ENCODE measurements around the gene ANKUB1.

ANKUB1 gene

DNA sequence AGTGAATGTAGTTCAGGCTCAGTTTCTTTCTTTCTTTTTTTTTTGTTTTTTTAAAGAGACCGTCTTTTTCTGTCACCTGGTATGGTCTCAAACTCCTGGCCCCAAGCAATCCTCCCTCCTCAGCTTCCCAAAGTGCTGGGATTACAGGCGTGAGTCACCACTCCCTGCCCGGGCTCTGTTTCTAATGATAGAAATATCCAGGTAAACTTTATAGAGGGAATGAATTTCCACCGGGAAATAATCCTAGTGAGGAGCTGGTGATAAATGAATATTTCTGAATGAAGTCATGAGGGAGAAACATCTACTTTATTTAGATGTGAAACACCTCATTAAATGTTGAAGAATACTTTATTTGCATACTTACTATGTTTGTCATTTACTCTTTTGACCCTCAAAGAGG lies 27.8 kb upstream of the ANKUB1 start:
- 0 out of 2 replicates have a peak, but pooled peaks cover 2% of the 10 kb centered on the region for H4K20me1 ChIP-seq (ENCODE audit: control insufficient read depth, insufficient read depth, low read depth, low read length)
- peaks cover 16% of the 10 kb centered on the region for H3K9me3 ChIP-seq (ENCODE audit: control insufficient read depth, insufficient read depth, low read length)
- no peaks in the 10 kb centered on the region for H3F3A ChIP-seq (ENCODE audit: control insufficient read depth, insufficient read depth)
- H3K9me2 ChIP-seq (replicated peaks; ENCODE audit: control insufficient read depth, low read length) = no peaks in the 10 kb centered on the region
- H3K36me3 ChIP-seq (ENCODE audit: control insufficient read depth, low read length) = peaks cover 18% of the 10 kb centered on the region
- H3K4me3 ChIP-seq (ENCODE audit: low read length) = no peak overlapping the region
- TF ChIP-seq, protein P1, sequence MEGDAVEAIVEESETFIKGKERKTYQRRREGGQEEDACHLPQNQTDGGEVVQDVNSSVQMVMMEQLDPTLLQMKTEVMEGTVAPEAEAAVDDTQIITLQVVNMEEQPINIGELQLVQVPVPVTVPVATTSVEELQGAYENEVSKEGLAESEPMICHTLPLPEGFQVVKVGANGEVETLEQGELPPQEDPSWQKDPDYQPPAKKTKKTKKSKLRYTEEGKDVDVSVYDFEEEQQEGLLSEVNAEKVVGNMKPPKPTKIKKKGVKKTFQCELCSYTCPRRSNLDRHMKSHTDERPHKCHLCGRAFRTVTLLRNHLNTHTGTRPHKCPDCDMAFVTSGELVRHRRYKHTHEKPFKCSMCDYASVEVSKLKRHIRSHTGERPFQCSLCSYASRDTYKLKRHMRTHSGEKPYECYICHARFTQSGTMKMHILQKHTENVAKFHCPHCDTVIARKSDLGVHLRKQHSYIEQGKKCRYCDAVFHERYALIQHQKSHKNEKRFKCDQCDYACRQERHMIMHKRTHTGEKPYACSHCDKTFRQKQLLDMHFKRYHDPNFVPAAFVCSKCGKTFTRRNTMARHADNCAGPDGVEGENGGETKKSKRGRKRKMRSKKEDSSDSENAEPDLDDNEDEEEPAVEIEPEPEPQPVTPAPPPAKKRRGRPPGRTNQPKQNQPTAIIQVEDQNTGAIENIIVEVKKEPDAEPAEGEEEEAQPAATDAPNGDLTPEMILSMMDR (IDR thresholded peaks at IDR 0.05; ENCODE audit: low read depth, low read length, poor library complexity, severe bottlenecking) = no peak
- H3K4me2 ChIP-seq (ENCODE audit: low read length) = no peak overlapping the region
- no peaks in the 10 kb centered on the region for H3K27me3 ChIP-seq (ENCODE audit: control insufficient read depth, low read length)
- H3K4me1 ChIP-seq (ENCODE audit: control insufficient read depth, low read length) = peaks cover 11% of the 10 kb centered on the region
- H3K27ac ChIP-seq (ENCODE audit: low read depth, low read length) = no peak overlapping the region
- H3K79me2 ChIP-seq (ENCODE audit: control insufficient read depth, low read length) = peaks cover 98% of the 10 kb centered on the region

DNA sequence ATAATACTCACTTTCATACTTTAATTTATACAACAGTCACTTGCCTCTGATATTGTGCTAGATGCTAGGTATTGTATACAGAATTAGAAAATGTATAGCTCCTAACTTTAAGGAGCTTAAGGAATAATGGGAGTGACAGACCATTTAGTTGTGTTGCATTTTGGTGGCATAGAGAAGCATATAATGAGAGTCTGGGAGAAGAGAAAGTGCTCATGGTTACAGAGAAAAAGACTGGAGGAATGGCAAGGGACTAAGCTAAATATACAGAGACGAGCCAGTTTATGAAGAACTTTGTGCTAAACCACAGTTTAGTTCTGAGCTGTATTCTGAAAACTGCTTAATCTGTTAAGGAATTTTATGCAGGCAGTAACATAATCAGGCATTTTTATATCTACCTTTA lies 27.1 kb upstream of the ANKUB1 start:
- Histone ChIP-seq H4K20me1 (ENCODE audit: control insufficient read depth, insufficient read depth, low read depth, low read length) (0 out of 2 replicates have a peak, but pooled peaks cover 9% of the 10 kb centered on the region), H3F3A (ENCODE audit: control insufficient read depth, insufficient read depth) (no peaks in the 10 kb centered on the region), H3K4me1 (ENCODE audit: control insufficient read depth, low read length) (peaks cover 19% of the 10 kb centered on the region), H3K36me3 (ENCODE audit: control insufficient read depth, low read length) (peaks cover 18% of the 10 kb centered on the region), H3K27ac (ENCODE audit: low read depth, low read length) (no peak overlapping the region), H3K79me2 (ENCODE audit: control insufficient read depth, low read length) (peaks cover 99% of the 10 kb centered on the region), H3K9me2 (replicated peaks; ENCODE audit: control insufficient read depth, low read length) (no peaks in the 10 kb centered on the region), H3K27me3 (ENCODE audit: control insufficient read depth, low read length) (no peaks in the 10 kb centered on the region), H3K9me3 (ENCODE audit: control insufficient read depth, insufficient read depth, low read length) (peaks cover 16% of the 10 kb centered on the region), H3K4me2 (ENCODE audit: low read length) (no peak overlapping the region), H3K4me3 (ENCODE audit: low read length) (no peak overlapping the region)
- TF ChIP-seq EZH2phosphoT487 (IDR thresholded peaks at IDR 0.05; ENCODE audit: borderline replicate concordance, low read length) = no peak
- TF ChIP-seq, protein P1 (IDR thresholded peaks at IDR 0.05; ENCODE audit: low read depth, low read length, poor library complexity, severe bottlenecking) = no peak

DNA sequence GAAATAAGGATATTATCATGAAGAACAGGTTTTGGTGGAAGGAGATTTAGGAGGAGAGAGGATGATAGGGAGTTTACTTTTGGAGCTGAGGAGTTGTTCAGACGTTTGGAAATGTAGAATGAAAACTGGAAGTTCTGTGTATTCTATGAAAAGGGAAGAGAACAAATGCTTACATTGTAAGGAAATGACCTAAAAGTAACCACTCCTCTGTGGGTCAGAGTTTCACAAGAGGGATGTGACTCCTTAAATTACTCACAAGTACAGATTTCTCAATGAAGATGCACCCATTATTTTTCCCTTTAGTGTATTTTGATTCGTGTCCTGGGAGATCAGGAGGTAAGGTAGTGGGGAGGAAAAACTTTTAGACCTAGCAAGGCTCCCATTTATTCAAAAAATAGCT lies 24.6 kb upstream of the ANKUB1 start:
- peaks cover 31% of the 10 kb centered on the region for H3K4me1 ChIP-seq (ENCODE audit: control insufficient read depth, low read length)
- TF ChIP-seq, protein P1 (IDR thresholded peaks at IDR 0.05; ENCODE audit: low read depth, low read length, poor library complexity, severe bottlenecking) = no peak
- no peak for TF ChIP-seq EZH2phosphoT487 (IDR thresholded peaks at IDR 0.05; ENCODE audit: borderline replicate concordance, low read length)
- no peaks in the 10 kb centered on the region for H3K27me3 ChIP-seq (ENCODE audit: control insufficient read depth, low read length)
- peaks cover 18% of the 10 kb centered on the region for H3K36me3 ChIP-seq (ENCODE audit: control insufficient read depth, low read length)
- peaks cover 13% of the 10 kb centered on the region for H3K9me3 ChIP-seq (ENCODE audit: control insufficient read depth, insufficient read depth, low read length)
- no peaks in the 10 kb centered on the region; the same call in 1 of the 2 replicates for H3F3A ChIP-seq (ENCODE audit: control insufficient read depth, insufficient read depth)
- no peak overlapping the region for H3K27ac ChIP-seq (ENCODE audit: low read depth, low read length)
- no peak overlapping the region for H3K4me2 ChIP-seq (ENCODE audit: low read length)
- H4K20me1 ChIP-seq (ENCODE audit: control insufficient read depth, insufficient read depth, low read depth, low read length) = 0 out of 2 replicates have a peak, but pooled peaks cover 9% of the 10 kb centered on the region
- no peaks in the 10 kb centered on the region for H3K9me2 ChIP-seq (replicated peaks; ENCODE audit: control insufficient read depth, low read length)
- no peak overlapping the region for H3K4me3 ChIP-seq (ENCODE audit: low read length)
- peaks cover 92% of the 10 kb centered on the region for H3K79me2 ChIP-seq (ENCODE audit: control insufficient read depth, low read length)

Measured in DOHH2 (cell line).